H9 (cell line): ENCODE data around the gene KL. TPM values are rescaled to one million over a fixed set of nuclear protein-coding genes. Genes with fewer than 3 reads are reported as not detected.

Source experiments
- DNase-seq: peaks from one replicate; pipeline ENCODE4 v3.0.0-alpha.2; 2017
- H2AFZ ChIP-seq: one replicate; pipeline ENCODE4 v1.6.1; 2013; ENCODE audit warnings: mild to moderate bottlenecking, low read length, control low read depth, moderate library complexity
- H2AK5ac ChIP-seq: 2 replicates; pipeline ENCODE4 v1.6.1; 2013; ENCODE audit warnings: low read length, control low read depth, mixed read lengths; ENCODE audit not compliant: insufficient read length
- H2BK120ac ChIP-seq: one replicate; pipeline ENCODE4 v1.6.1; 2013; ENCODE audit warnings: low read depth, mild to moderate bottlenecking, low read length, control low read depth, inconsistent platforms; ENCODE audit not compliant: poor library complexity, severe bottlenecking
- H2BK12ac ChIP-seq: 2 replicates; pipeline ENCODE4 v1.6.1; 2013; ENCODE audit warnings: low read length, control low read depth, mixed read lengths, low read depth; ENCODE audit not compliant: insufficient read length
- H2BK15ac ChIP-seq: 2 replicates; pipeline ENCODE4 v1.6.1; 2013; ENCODE audit warnings: low read depth, low read length, control low read depth
- H2BK20ac ChIP-seq: one replicate; pipeline ENCODE4 v1.6.1; 2013; ENCODE audit warnings: low read depth, mild to moderate bottlenecking, low read length, control low read depth, inconsistent platforms; ENCODE audit not compliant: poor library complexity, severe bottlenecking
- H2BK5ac ChIP-seq: 2 replicates; pipeline ENCODE4 v1.6.1; 2013; ENCODE audit warnings: low read length, control low read depth, mixed read lengths; ENCODE audit not compliant: insufficient read length
- H3K14ac ChIP-seq: 2 replicates; pipeline ENCODE4 v1.6.1; 2013; ENCODE audit warnings: low read length, control low read depth; ENCODE audit not compliant: insufficient read depth
- H3K18ac ChIP-seq: 2 replicates; pipeline ENCODE4 v1.6.1; 2013; ENCODE audit warnings: low read depth, mild to moderate bottlenecking, mixed read lengths, low read length, control low read depth; ENCODE audit not compliant: insufficient read length
- H3K23ac ChIP-seq: 2 replicates; pipeline ENCODE4 v1.6.1; 2013; ENCODE audit warnings: low read length, control low read depth, mixed read lengths, low read depth; ENCODE audit not compliant: insufficient read length
- H3K23me2 ChIP-seq: 2 replicates; pipeline ENCODE4 v1.6.1; 2013; ENCODE audit warnings: low read depth, mild to moderate bottlenecking, mixed read lengths, low read length, control low read depth; ENCODE audit not compliant: insufficient read length, poor library complexity, severe bottlenecking
- H3K27ac ChIP-seq: 2 replicates; pipeline ENCODE4 v1.5.1; 2013; ENCODE audit warnings: low read length, control low read depth, mixed read lengths, low read depth; ENCODE audit not compliant: insufficient read length
- H3K27me3 ChIP-seq: 2 replicates; pipeline ENCODE4 v1.6.1; 2013; ENCODE audit warnings: low read length, control low read depth, inconsistent platforms; ENCODE audit not compliant: insufficient read depth
- H3K4ac ChIP-seq: 2 replicates; pipeline ENCODE4 v1.6.1; 2013; ENCODE audit warnings: low read depth, mild to moderate bottlenecking, control low read depth, inconsistent platforms, low read length, moderate library complexity
- H3K4me1 ChIP-seq: 2 replicates; pipeline ENCODE4 v1.6.1; 2013; ENCODE audit warnings: low read length, control low read depth, inconsistent platforms; ENCODE audit not compliant: insufficient read depth
- H3K4me2 ChIP-seq: 2 replicates; pipeline ENCODE4 v1.6.1; 2013; ENCODE audit warnings: low read length, control low read depth, mixed read lengths; ENCODE audit not compliant: insufficient read length, insufficient read depth
- H3K56ac ChIP-seq: 2 replicates; pipeline ENCODE4 v1.6.1; 2013; ENCODE audit warnings: low read depth, mild to moderate bottlenecking, mixed read lengths, low read length, control low read depth; ENCODE audit not compliant: insufficient read length
- H3K79me1 ChIP-seq: 2 replicates; pipeline ENCODE4 v1.6.1; 2013; ENCODE audit warnings: low read depth, mild to moderate bottlenecking, moderate library complexity, low read length, control low read depth, inconsistent platforms; ENCODE audit not compliant: insufficient read depth, poor library complexity, severe bottlenecking
- H3K79me2 ChIP-seq: 2 replicates; pipeline ENCODE4 v1.6.1; 2013; ENCODE audit warnings: low read length, control low read depth, inconsistent platforms; ENCODE audit not compliant: insufficient read depth
- H3K9ac ChIP-seq: 2 replicates; pipeline ENCODE4 v1.6.1; 2013; ENCODE audit warnings: low read length, control low read depth, mixed read lengths; ENCODE audit not compliant: insufficient read length; ENCODE audit errors: extremely low read depth
- H3K9me3 ChIP-seq: one replicate; pipeline ENCODE4 v1.6.1; 2013; ENCODE audit warnings: low read depth, low read length, inconsistent platforms; ENCODE audit not compliant: control insufficient read depth
- H3T11ph ChIP-seq: one replicate; pipeline ENCODE4 v1.6.1; 2013; ENCODE audit warnings: mild to moderate bottlenecking, low read length, control low read depth, inconsistent platforms
- H4K20me1 ChIP-seq: one replicate; pipeline ENCODE4 v1.6.1; 2013; ENCODE audit not compliant: control insufficient read depth, insufficient read length, insufficient read depth
- H4K5ac ChIP-seq: 2 replicates; pipeline ENCODE4 v1.6.1; 2013; ENCODE audit warnings: low read depth, mild to moderate bottlenecking, mixed read lengths, low read length, control low read depth; ENCODE audit not compliant: insufficient read length
- H4K8ac ChIP-seq: replicated peaks from 2 replicates; pipeline ENCODE4 v1.6.1; 2013; ENCODE audit warnings: low read length, control low read depth, mixed read lengths, low read depth; ENCODE audit not compliant: insufficient read length
- H4K91ac ChIP-seq: 2 replicates; pipeline ENCODE4 v1.6.1; 2013; ENCODE audit warnings: low read depth, mild to moderate bottlenecking, moderate library complexity, mixed read lengths, low read length, control low read depth; ENCODE audit not compliant: insufficient read length
- H3K27ac Mint-ChIP-seq, 3 experiments: 2 replicates in 2 of 3; 3 replicates in 1 of 3; pipeline ENCODE4 v1.8.0; 2020 to 2021; ENCODE audit warnings: mixed read lengths in 3 of 3, mild to moderate bottlenecking in 1 of 3, moderate library complexity in 1 of 3
- H3K27me3 Mint-ChIP-seq: 2 replicates; pipeline ENCODE4 v1.8.0; 2021; ENCODE audit warnings: low read depth, mild to moderate bottlenecking, moderate library complexity, mixed read lengths
- H3K36me3 Mint-ChIP-seq, 3 experiments: 2 replicates in 2 of 3; 3 replicates in 1 of 3; pipeline ENCODE4 v1.8.0; 2020 to 2021; ENCODE audit warnings: low read depth in 3 of 3, mixed read lengths in 3 of 3; ENCODE audit not compliant: insufficient read depth in 1 of 3
- H3K4me1 Mint-ChIP-seq, 2 experiments: 2 replicates each; pipeline ENCODE4 v1.8.0; 2020; ENCODE audit warnings: mixed read lengths in 2 of 2
- H3K4me3 Mint-ChIP-seq, 2 experiments: 2 replicates in 1 of 2; 3 replicates in 1 of 2; pipeline ENCODE4 v1.8.0; 2020 to 2021; ENCODE audit warnings: mild to moderate bottlenecking in 2 of 2, mixed read lengths in 2 of 2, moderate library complexity in 1 of 2
- H3K9me3 Mint-ChIP-seq, 2 experiments: 2 replicates in 1 of 2; 3 replicates in 1 of 2; pipeline ENCODE4 v1.8.0; 2020; ENCODE audit warnings: mild to moderate bottlenecking in 2 of 2, mixed read lengths in 2 of 2, moderate library complexity in 1 of 2
- CTCF ChIP-seq: fragments of 200-600 bp; sonication (generic); conservative IDR thresholded peaks from 3 replicates; pipeline ENCODE4 v1.8.0; 2021; ENCODE audit warnings: antibody characterized with exemption, mild to moderate bottlenecking
- WGBS: extraction: QIAGEN DNeasy Blood & Tissue Kit; methylation state at CpG from one replicate; pipeline ENCODE4 v1.1.7; 2013; ENCODE audit warnings: missing lambda C conversion rate, low lambda C conversion rate, mixed read lengths; ENCODE audit not compliant: insufficient read length; ENCODE audit errors: extremely low coverage; 5-methylcytosine and 5-hydroxymethylcytosine counted together
- total RNA-seq: library from RNA; stranded (reverse); gene quantifications from 2 replicates; pipeline ENCODE4 v1.2.1, GENCODE V29; 2021

Gene KL
- total RNA-seq, 1 experiment from 2014 or later, result not detected

- Mint-ChIP-seq H3K27ac (no peak overlapping the region; a peak in 1 of 7 replicates), H3K36me3 (no peaks in the 10 kb centered on the region), H3K9me3 (no peaks in the 10 kb centered on the region), H3K27me3 (no peaks in the 10 kb centered on the region), H3K4me3 (no peak overlapping the region), H3K4me1 (no peaks in the 10 kb centered on the region)
- Histone ChIP-seq H2BK120ac (no peak overlapping the region), H3K14ac (no peak overlapping the region), H3K4me1 (no peaks in the 10 kb centered on the region), H3K18ac (no peak overlapping the region), H3K23me2 (no peaks in the 10 kb centered on the region), H3K79me1 (no peaks in the 10 kb centered on the region), H3K56ac (no peak overlapping the region), H3T11ph (no peak overlapping the region), H3K4me2 (no peak overlapping the region), H3K4ac (no peak overlapping the region), H4K8ac (no peak overlapping the region), H3K9me3 (no peaks in the 10 kb centered on the region), H4K20me1 (no peaks in the 10 kb centered on the region), H3K79me2 (no peaks in the 10 kb centered on the region), H3K9ac (no peak overlapping the region), H2AK5ac (no peak overlapping the region), H4K91ac (no peak overlapping the region), H3K27ac (no peak overlapping the region), H2BK12ac (no peak overlapping the region), H3K23ac (no peak overlapping the region), H2BK20ac (no peak overlapping the region), H2BK15ac (no peak overlapping the region), H2BK5ac (no peak overlapping the region), H4K5ac (no peak overlapping the region), H2AFZ (no peak overlapping the region), H3K27me3 (no peaks in the 10 kb centered on the region)
- no peak for DNase-seq
- TF ChIP-seq CTCF, result no peak
- no CpG with 5 or more reads among the region's 4 CpGs for WGBS
Observed at GRCh38 chr13:33050161-33050560, 33.9 kb downstream of the KL start.
